GM23248 (cell line): ENCODE results near the gene ZNF165.

Source experiments
- EZH2 ChIP-seq: fragments of 200-600 bp; sonication (generic); IDR thresholded peaks from 2 replicates; pipeline ENCODE4 v1.6.1; 2018; ENCODE audit warnings: antibody characterized with exemption, mild to moderate bottlenecking; ENCODE audit not compliant: insufficient read depth, poor library complexity, severe bottlenecking
- EZH2phosphoT487 ChIP-seq: fragments of 200-600 bp; sonication (generic); IDR thresholded peaks from 2 replicates; pipeline ENCODE4 v1.6.1; 2018; ENCODE audit warnings: antibody characterized with exemption, moderate library complexity, mild to moderate bottlenecking, low read depth; ENCODE audit not compliant: insufficient read depth

DNA sequence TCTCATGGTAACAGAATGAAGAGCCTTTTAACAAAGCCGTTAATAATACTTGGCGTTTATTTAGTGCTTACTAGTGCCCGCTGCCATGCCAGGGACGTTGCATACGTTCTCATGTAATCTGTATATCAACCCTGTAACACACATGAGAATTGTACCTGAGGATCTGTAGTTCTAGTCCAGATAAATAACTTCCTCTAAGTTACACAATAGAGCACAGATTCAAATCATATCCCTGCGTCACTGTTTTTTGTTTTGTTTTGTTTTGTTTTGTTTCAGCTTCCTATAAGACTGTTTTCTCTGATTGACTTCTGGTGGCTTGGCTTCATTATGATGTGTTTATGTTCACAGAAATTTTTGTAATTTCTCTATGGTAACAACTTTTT lies 44.6 kb downstream of the ZNF165 start:
- TF ChIP-seq EZH2 (no peak), EZH2phosphoT487 (no peak)
